Testis (tissue), 3 donors: ENCODE measurements around the gene DVL2. TPM values are rescaled to one million over a fixed set of nuclear protein-coding genes. Genes with fewer than 3 reads are reported as not detected.

Experiments used
- DNase-seq: peaks from one replicate; pipeline ENCODE4 v3.0.0-alpha.2; 2019
- H3K27ac ChIP-seq, 2 donors: fragments of 200-600 bp; sonication (generic); one replicate each; pipeline ENCODE4 v1.5.1; 2019
- H3K27me3 ChIP-seq: fragments of 200-600 bp; sonication (generic); one replicate; pipeline ENCODE4 v1.5.1; 2019
- H3K36me3 ChIP-seq: fragments of 200-600 bp; sonication (generic); one replicate; pipeline ENCODE4 v1.5.1; 2017; ENCODE audit warnings: low read depth; ENCODE audit errors: missing control alignments
- H3K4me1 ChIP-seq: fragments of 200-600 bp; sonication (generic); one replicate; pipeline ENCODE4 v1.5.1; 2019
- H3K4me3 ChIP-seq, 2 donors: fragments of 200-600 bp; sonication (generic); one replicate each; pipeline ENCODE4 v1.5.1; 2017 to 2019
- H3K9me3 ChIP-seq: fragments of 200-600 bp; sonication (generic); one replicate; pipeline ENCODE4 v1.5.1; 2017
- CTCF ChIP-seq, 3 experiments: fragments of 450-650 bp in 2 of 3; fragments of 200-600 bp in 1 of 3; sonication (generic) in 1 of 3; IDR thresholded peaks; one replicate each; pipeline ENCODE4 v1.5.1; 2016 to 2019; ENCODE audit warnings: antibody characterized with exemption in 3 of 3, mild to moderate bottlenecking in 2 of 3, moderate library complexity in 1 of 3
- POLR2A ChIP-seq: fragments of 450-650 bp; IDR thresholded peaks from one replicate; pipeline ENCODE4 v1.6.1; 2017; ENCODE audit warnings: antibody characterized with exemption, mild to moderate bottlenecking, moderate library complexity
- WGBS, 2 donors: methylation state at CpG; one replicate each; pipeline ENCODE4 v1.1.5; 2018; 5-methylcytosine and 5-hydroxymethylcytosine counted together
- intact Hi-C: fragments of 100-400 bp; cut with DNase I; formaldehyde crosslinking; loops from one replicate; pipeline ENCODE4 v1.15.1; 2023; ENCODE audit warnings: low total_unique reads
- polyA plus RNA-seq: library from polyadenylated mRNA; stranded (reverse); fragments of 350-450 nt; fragmentation: Illumina TruSeq; extraction: RNeasy Lipid Tissue Mini Kit (QIAGEN cat#74804); gene quantifications from one replicate; pipeline ENCODE4 v1.2.3, GENCODE V29; 2014; ENCODE audit warnings: low read depth, low replicate concordance; ENCODE audit not compliant: insufficient read depth
- total RNA-seq, 2 donors: library from RNA; depleted of rRNA; stranded (reverse); fragments of >200 nt; gene quantifications; one replicate each; pipeline ENCODE4 v1.2.3, GENCODE V29; 2016

Gene DVL2
- total and polyA plus RNA-seq, 3 donors from 2014 or later, result 43.6 to 102 (median 81.3) TPM

DNA sequence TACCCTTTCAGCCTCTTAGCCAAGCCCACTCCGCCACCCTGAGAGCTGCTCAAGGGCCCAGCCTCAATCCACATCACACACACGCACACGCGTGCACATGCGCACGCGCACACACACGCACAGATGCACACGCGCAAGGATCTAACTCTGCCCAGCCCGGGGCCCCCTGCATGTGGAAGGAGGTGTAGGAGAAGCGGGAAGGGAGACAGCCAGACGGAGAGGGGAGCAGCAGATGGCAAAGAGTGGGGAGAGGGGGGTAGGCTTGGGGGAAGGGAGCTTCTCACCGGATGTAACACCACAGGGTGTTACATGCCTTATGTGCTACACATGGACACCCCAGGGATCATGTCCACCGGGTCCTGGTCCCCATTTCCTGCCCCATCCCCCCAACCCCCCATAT lies 30.0 kb downstream of the DVL2 start:
- DNase-seq, result no peak
- TF ChIP-seq CTCF (IDR thresholded peaks at IDR 0.05) (no peak), POLR2A (no peak)
- intact Hi-C loops, result no loop called here
- 40 to 43% methylated on average over 9 to 15 of the region's 15 CpGs for WGBS, 2 donors
- Histone ChIP-seq H3K9me3 (no peaks in the 10 kb centered on the region), H3K4me1 (peaks cover 39% of the 10 kb centered on the region), H3K36me3 (no peaks in the 10 kb centered on the region), H3K27ac (peak overlapping the region; percentile 59 to 80), H3K27me3 (no peaks in the 10 kb centered on the region), H3K4me3 (peak overlapping the region; percentile 52 to 55)

DNA sequence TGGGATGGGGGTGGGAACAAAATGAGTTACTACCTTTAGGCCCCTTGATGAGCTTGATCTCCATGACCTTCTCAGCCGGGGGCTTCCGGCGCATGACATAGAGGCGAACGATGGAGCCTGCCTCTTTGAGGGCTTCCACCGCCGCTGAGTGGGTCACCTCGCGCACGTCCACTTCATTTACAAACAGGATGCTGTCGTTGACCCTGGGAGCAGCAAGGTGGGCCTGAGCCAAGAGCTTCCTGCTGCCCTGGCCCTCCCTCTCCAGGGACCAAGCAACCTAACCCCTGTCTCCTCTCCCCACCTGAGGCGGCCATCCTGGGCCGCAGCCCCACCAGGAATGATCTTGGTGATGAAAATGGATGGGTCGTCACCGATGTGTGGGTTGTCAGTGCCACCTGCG lies 30.9 kb downstream of the DVL2 start:
- H3K9me3 ChIP-seq, result no peaks in the 10 kb centered on the region
- no peak for TF ChIP-seq CTCF (IDR thresholded peaks at IDR 0.05)
- no peak for TF ChIP-seq POLR2A
- WGBS, 2 donors, result 88 to 93% methylated on average over 6 to 16 of the region's 16 CpGs

GRCh38 chr17:7196651-7197401 lies 37.5 kb downstream of the DVL2 start:
- 90 to 91% methylated on average over 16 to 22 of the region's 22 CpGs for WGBS, 2 donors
- H3K36me3 ChIP-seq, result no peaks in the 10 kb centered on the region

More for the DNA sequence above, 30.9 kb downstream of the DVL2 start:
- Histone ChIP-seq H3K4me1 (peaks cover 37% of the 10 kb centered on the region), H3K27ac (no peak overlapping the region), H3K4me3 (no peak overlapping the region), H3K36me3 (no peaks in the 10 kb centered on the region), H3K27me3 (no peaks in the 10 kb centered on the region)
- DNase-seq, result no peak
- intact Hi-C loops, result no loop called here

GRCh38 chr17:7195971-7196370 lies 38.3 kb downstream of the DVL2 start:
- DNase-seq, result no peak

More at GRCh38 chr17:7196651-7197401, 37.5 kb downstream of the DVL2 start:
- DNase-seq, result no peak
- Histone ChIP-seq H3K9me3 (no peaks in the 10 kb centered on the region), H3K27ac (no peak overlapping the region), H3K4me3 (no peak overlapping the region), H3K27me3 (no peaks in the 10 kb centered on the region), H3K4me1 (no peaks in the 10 kb centered on the region)
- no peak for TF ChIP-seq POLR2A
- TF ChIP-seq CTCF (IDR thresholded peaks at IDR 0.05), result no peak
- intact Hi-C loops, result no loop called here

More at GRCh38 chr17:7195971-7196370, 38.3 kb downstream of the DVL2 start:
- Histone ChIP-seq H3K4me3 (no peak overlapping the region), H3K27ac (no peak overlapping the region), H3K9me3 (no peaks in the 10 kb centered on the region), H3K36me3 (no peaks in the 10 kb centered on the region), H3K27me3 (no peaks in the 10 kb centered on the region), H3K4me1 (no peaks in the 10 kb centered on the region)
- TF ChIP-seq CTCF (IDR thresholded peaks at IDR 0.05) (no peak), POLR2A (no peak)
- WGBS, 2 donors, result 90 to 100% methylated on average over 1 to 12 of the region's 12 CpGs
- intact Hi-C loops, result no loop called here
